Mononuclear cell (primary cell): Measurements from ENCODE around the gene CCPG1. TPM values are rescaled to one million over a fixed set of nuclear protein-coding genes. Genes with fewer than 3 reads are reported as not detected.
"Not testable (repeated sequence)": the region's sequence is repeated elsewhere in the genome, so short reads cannot be mapped to it uniquely, and the experiment has no call there.

ENCODE experiments used
- H3K27me3 ChIP-seq: 2 replicates; pipeline ENCODE4 v1.6.0; 2011; ENCODE audit warnings: low read length, control low read depth; ENCODE audit not compliant: insufficient read depth
- H3K4me1 ChIP-seq: 2 replicates; pipeline ENCODE4 v1.5.1; 2011; ENCODE audit warnings: mild to moderate bottlenecking, low read length, control low read depth; ENCODE audit not compliant: insufficient read depth
- H3K4me3 ChIP-seq: 2 replicates; pipeline ENCODE4 v1.5.1; 2011; ENCODE audit warnings: mild to moderate bottlenecking, low read length, moderate library complexity
- H3K9me3 ChIP-seq: 2 replicates; pipeline ENCODE4 v1.5.1; 2011; ENCODE audit warnings: low read depth, mild to moderate bottlenecking, control low read depth, low read length
- total RNA-seq: library from RNA; depleted of rRNA; stranded (reverse); fragments of >200 nt; gene quantifications from one replicate; pipeline ENCODE4 v1.2.3, GENCODE V29; 2012

CCPG1 gene
- total RNA-seq, 1 donor, result 34.3 TPM

DNA sequence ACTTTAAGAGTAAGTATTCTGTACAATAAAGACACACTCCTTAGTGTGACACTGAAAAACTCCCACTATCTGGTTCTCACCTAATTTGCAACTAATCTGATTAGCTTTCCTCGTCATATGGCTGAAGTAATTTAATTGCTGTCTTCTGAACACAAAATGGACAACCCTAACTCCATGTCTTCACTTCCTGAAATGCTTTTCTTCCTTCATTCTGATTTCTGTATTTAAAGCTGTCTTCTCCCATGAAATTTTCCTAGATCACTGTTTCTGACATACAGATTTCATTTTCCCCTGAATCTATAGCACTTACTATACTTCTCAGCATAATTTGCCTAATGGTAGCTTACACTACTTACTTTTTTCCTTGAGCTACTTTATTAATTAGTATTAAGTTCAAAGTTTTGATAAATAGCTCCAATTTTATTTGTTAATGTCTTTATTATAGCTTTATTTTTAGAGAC is 6.3 kb downstream of the CCPG1 start:
- Histone ChIP-seq H3K4me3 (no peak overlapping the region), H3K27me3 (no peaks in the 10 kb centered on the region), H3K9me3 (no peaks in the 10 kb centered on the region), H3K4me1 (peaks cover 52% of the 10 kb centered on the region)

DNA sequence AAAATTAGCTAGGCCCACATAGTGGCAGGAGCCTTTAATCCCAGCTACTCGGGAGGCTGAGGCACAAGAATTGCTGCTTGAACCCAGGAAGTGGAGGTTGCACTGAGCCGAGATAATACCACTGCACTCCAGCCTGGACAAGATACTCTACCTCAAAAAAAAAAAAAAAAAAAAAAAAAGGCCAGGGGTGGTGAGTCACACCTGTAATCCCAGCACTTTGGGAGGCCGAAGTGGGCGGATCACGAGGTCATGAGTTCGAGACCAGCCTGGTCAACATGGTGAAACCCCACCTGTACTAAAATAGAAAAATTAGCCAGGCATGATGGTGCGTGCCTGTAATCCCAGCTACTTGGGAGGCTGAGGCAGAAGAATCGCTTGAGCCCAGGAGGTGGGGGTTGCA is 8.1 kb downstream of the CCPG1 start:
- H3K9me3 ChIP-seq, H3K27me3 ChIP-seq, H3K4me3 ChIP-seq: not testable (repeated sequence)
- H3K4me1 ChIP-seq, result peaks cover 45% of the 10 kb centered on the region

DNA sequence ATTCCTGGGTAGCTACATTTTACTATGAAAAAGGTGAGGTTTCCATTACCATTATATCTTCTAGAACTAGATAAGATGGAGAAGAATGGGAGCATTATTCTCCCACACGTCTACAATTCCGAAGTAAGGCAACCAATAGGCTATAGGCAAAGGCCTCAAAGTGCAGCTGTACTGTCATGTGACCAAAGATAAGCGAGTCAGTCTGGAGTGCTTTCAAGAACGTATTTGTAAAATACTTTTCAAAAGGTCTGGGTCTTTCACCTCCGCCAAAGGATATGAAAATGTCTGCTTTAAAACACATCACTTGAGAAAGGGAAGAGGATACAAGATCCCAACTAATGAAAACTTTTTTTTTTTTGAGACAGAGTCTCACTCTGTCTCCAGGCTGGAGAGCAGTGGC is 9.9 kb downstream of the CCPG1 start:
- H3K9me3 ChIP-seq, result no peaks in the 10 kb centered on the region
- no peaks in the 10 kb centered on the region for H3K27me3 ChIP-seq
- H3K4me1 ChIP-seq, result peaks cover 56% of the 10 kb centered on the region
- no peak overlapping the region for H3K4me3 ChIP-seq

DNA sequence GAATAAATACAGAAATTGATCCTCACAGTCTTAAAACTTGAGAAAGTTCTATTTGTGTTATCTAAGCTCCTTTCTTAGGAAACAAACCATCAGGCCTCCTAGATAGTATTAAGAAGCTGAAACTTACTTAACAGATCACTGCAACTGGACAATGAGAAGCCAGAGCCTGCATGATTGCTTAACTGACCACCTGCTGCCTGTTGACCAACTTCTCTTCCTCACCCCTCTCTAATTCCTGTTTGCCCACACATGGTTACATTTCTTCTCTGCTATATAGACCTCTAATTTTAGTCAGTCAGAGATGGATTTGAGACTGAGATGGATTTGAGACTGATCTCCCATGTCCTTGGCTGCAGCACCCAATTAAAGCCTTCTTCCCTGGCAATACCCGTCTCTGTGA is 13.5 kb downstream of the CCPG1 start:
- Histone ChIP-seq H3K4me1 (peaks cover 34% of the 10 kb centered on the region), H3K27me3 (no peaks in the 10 kb centered on the region), H3K4me3 (no peak overlapping the region), H3K9me3 (no peaks in the 10 kb centered on the region)

DNA sequence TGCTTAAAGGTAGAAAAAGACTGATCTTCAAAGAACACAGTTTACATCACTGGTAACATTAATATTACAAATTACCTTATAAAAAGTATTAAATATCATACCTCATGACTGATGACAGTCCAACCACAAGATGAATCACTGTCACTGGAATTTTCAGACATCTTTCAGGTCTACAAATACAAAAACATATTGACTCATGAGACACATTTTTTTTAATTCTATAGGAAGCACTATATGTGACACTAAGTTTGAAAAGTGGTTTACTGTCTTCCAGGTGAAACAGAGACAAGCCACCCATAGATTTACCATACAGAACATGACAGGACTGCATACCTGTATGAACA is 18.9 kb downstream of the CCPG1 start:
- peaks cover 16% of the 10 kb centered on the region for H3K4me1 ChIP-seq
- no peaks in the 10 kb centered on the region for H3K27me3 ChIP-seq
- no peaks in the 10 kb centered on the region for H3K9me3 ChIP-seq
- no peak overlapping the region for H3K4me3 ChIP-seq

DNA sequence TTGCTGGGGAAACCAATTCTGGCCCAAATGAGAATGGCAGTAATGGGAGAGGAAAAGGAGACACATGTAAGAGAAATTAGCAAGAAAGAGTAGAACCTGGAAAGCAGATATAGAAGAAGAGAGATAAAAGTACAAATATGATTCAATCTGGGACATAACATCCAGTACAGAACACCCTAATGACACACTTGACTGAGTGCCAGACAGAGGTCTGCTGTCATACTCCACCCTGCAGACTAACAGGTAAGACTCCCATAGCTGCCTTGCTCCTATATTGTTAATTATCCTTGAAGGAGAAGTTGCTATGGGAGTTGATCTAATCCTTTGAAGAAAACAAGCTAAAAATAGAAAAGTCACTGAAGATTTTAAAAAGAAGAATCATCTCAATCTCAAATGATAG is 21.1 kb downstream of the CCPG1 start:
- Histone ChIP-seq H3K27me3 (no peaks in the 10 kb centered on the region), H3K4me1 (no peaks in the 10 kb centered on the region), H3K9me3 (no peaks in the 10 kb centered on the region), H3K4me3 (no peak overlapping the region)

DNA sequence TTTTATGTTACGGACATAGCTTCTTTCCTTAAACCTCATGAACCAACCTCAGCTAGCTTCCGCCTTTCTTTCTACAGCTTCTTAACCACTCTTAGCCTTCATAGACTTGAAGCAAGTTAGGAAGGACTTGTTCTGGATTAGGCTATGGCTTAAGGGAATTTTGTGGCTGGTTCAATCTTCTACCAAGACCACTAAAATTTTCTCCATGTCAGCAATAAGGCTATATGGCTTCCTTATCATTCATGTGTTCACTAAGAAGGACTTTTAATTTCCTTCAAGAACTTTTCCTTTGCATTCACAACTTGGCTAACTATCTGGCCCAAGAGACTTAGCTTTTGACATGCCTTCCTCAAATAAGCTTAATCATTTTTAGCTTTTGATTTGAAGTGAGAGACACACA is 24.5 kb downstream of the CCPG1 start:
- H3K4me1 ChIP-seq, result no peaks in the 10 kb centered on the region
- H3K27me3 ChIP-seq, result no peaks in the 10 kb centered on the region
- H3K4me3 ChIP-seq, result no peak overlapping the region
- H3K9me3 ChIP-seq, result no peaks in the 10 kb centered on the region

DNA sequence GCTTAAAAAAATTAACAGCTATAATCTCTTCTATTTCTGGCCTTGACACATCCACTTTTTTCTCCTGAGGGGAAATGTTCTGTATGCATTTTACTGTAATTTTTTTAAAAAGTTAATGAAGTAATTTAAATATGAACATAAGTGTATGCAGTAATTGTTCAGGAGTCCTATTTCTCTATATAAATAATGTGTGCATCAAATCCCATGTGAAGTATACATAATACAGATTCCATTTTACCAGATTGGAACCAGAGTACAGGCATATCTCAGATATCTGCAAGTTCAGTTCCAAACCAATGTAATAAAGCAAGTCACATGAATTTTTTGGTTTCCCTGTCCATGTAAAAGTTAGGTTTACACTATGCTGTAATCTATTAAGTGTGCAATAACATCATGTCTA is 26.6 kb downstream of the CCPG1 start:
- no peaks in the 10 kb centered on the region for H3K27me3 ChIP-seq
- H3K4me1 ChIP-seq, result no peaks in the 10 kb centered on the region
- no peaks in the 10 kb centered on the region for H3K9me3 ChIP-seq
- no peak overlapping the region for H3K4me3 ChIP-seq

DNA sequence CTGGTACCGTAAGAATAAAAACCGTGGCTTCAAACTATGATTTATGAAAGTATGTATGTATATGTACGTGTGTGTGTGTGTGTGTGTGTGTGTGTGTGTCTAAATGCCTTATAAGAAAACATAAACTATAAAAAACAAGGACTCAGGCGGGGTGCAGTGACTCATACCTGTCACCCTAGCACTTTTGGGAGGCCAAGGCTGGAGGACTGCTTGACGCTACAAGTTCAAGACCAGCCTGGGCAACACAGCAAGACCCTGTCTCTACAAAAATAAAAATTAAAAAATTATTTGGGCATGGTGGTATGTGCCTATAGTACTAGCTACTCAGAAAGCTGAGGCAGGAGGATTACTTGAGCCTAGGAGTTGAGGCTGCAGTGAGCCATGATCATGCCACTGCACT is 29.1 kb downstream of the CCPG1 start:
- Histone ChIP-seq H3K27me3 (no peaks in the 10 kb centered on the region), H3K4me3 (no peak overlapping the region), H3K4me1 (no peaks in the 10 kb centered on the region), H3K9me3 (no peaks in the 10 kb centered on the region)

DNA sequence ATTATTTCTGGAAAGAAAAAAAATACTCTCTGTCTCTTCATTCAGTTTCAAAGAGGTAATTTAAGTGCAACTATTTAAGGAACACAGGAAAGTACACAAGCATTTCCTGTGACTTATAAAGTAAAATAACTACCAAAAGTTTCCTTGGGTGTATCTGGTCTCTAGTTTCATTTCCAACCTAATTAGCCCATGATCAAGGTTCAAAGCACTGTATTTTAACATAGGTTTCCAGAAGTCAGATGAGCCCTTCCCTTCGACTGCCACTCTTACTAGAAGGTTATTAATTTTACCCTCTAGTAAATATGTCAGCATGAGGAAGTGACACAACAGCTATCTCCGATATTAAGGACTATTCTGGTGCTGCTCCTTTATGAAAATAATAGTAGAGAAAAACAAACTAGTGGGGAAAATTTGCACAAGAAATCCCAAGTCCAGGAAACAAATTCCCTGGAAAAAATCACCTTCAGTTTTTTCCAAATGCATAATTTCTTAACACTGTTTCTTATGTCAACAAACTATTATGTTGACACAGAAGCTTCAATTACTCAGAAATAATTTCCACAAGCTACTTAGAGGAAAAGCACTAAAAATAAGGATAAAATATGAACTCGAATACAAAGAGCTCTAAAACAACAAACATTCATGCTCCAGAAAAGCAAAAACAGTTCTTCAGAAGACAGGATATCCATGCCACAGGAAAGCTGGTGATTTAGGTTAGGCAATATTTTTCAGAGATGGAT is 35.3 kb downstream of the CCPG1 start:
- Histone ChIP-seq H3K4me3 (no peak overlapping the region), H3K4me1 (no peaks in the 10 kb centered on the region), H3K27me3 (no peaks in the 10 kb centered on the region), H3K9me3 (no peaks in the 10 kb centered on the region)

DNA sequence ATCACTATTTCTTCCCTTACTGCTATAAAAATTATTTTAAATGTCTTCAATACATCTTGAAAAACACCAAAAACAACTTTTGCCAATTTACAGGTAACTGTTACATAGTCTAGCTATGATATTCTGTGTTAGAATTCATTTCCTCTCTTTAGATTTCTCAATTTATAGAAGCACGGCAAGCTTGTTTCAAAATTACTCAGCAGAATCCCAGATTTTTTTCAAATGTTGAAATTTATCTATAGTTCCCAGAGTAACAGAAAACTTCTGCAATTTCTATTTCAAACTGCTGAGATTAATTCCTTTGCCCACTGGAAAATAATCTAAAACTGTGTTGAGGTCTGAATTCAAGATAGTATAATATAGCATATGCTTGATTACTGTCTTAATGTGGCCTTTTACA is 41.2 kb downstream of the CCPG1 start:
- Histone ChIP-seq H3K4me1 (peaks cover 9% of the 10 kb centered on the region), H3K9me3 (no peaks in the 10 kb centered on the region), H3K4me3 (no peak overlapping the region)

DNA sequence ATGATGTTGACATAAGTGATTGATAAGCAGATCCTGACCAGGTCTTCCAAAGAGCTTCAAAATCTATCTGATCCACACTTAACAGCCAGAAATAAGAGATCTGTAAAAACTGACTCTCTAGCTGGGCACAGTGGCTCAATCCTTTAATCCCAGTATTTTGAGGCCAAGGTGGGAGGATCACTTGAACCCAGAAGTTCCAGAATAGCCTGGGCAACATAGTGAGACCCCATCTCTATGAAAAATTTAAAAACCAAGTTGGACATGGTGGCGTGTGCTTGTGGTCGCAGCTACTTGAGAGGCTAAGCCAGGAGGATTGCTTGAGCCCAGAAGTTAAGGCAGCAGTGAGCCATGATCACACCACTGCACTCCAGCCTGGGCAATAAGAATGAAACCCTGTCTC is 45.5 kb downstream of the CCPG1 start:
- H3K4me1 ChIP-seq, result peaks cover 7% of the 10 kb centered on the region
- no peaks in the 10 kb centered on the region for H3K9me3 ChIP-seq
- no peaks in the 10 kb centered on the region for H3K27me3 ChIP-seq
- no peak overlapping the region for H3K4me3 ChIP-seq

More for the DNA sequence above, 41.2 kb downstream of the CCPG1 start:
- H3K27me3 ChIP-seq, result no peaks in the 10 kb centered on the region

DNA sequence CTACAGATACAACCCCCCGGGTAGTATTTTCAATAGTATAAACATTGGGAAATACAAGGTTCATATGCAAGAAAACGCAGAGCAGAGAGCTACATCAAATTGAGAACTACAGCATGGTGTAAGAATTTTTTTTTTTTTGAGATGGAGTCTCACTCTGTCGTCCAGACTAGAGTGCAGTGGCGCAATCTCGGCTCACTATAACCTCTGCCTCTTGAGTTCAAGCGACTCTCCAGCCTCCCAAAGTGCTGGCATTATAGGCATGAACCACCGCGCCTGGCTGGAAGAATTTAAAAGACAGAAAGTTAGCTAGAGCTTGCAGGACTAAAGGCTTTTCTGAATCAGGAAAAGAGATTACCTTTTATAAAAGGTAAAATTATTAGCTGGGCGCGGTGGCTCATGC is 47.1 kb downstream of the CCPG1 start:
- no peaks in the 10 kb centered on the region for H3K27me3 ChIP-seq
- H3K4me3 ChIP-seq, result no peak overlapping the region
- no peaks in the 10 kb centered on the region for H3K4me1 ChIP-seq
- H3K9me3 ChIP-seq, result no peaks in the 10 kb centered on the region

DNA sequence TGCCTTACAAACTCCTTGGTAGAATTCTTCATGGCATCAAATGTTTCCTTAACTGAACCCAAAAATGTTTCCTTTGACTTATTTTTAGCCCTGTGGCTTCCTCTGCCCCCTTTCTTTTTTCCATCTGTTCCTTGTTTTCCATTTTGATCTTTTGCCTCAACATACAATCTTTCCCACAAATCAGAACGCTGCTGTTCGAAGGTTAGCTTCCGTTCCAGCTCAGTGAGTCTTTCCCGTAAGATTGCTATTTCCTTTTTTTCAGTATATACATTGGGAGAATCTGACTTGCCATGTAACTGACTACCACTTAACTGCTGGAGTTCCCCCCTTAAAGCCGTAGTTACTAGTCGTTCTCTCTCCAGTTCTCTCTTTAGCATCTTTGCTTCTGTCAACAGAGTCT is 47.9 kb downstream of the CCPG1 start:
- no peaks in the 10 kb centered on the region for H3K4me1 ChIP-seq
- no peak overlapping the region for H3K4me3 ChIP-seq
- H3K27me3 ChIP-seq, result no peaks in the 10 kb centered on the region
- H3K9me3 ChIP-seq, result no peaks in the 10 kb centered on the region

DNA sequence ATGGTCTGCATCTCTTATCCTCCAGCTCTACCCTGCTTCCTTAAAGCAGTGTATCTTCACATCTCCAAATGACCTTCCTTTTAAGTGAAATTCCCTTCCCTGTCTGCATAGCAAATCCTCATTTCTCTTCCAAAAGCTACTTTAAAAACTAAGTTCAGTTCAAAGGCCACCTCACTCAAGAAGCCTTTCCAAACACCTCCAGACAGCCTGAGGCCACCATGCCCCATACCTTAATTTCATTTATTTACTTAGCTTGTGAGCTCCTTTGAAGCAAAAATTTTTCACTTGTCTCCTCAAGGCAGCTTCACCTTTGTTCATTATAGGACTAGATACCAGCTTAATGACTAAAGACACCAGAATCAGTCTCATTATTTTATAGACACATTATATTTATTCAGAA is 49.7 kb downstream of the CCPG1 start:
- Histone ChIP-seq H3K4me3 (no peak overlapping the region), H3K9me3 (no peaks in the 10 kb centered on the region)

DNA sequence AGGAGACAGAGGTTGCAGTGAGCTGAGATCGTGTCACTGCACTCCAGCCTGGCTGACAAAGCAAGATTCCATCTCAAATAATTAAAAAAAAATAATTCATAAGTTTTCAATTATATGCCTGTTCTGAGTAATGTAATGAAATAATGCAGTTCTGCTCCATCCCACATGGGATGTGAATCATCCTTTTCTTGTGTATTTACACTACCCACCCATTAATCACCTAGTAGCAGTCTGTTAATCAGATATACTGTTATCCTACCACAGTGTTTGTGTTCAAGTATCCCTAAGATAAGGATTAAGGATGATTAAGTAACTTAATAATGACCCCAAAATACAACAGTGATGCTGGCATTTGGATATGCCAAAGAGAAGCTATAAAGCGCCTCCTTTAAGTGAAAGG is 50.4 kb downstream of the CCPG1 start:
- H3K4me3 ChIP-seq, result no peak overlapping the region
- H3K27me3 ChIP-seq, result no peaks in the 10 kb centered on the region
- no peaks in the 10 kb centered on the region for H3K4me1 ChIP-seq
- no peaks in the 10 kb centered on the region for H3K9me3 ChIP-seq

More for the DNA sequence above, 49.7 kb downstream of the CCPG1 start:
- no peaks in the 10 kb centered on the region for H3K4me1 ChIP-seq
- H3K27me3 ChIP-seq, result no peaks in the 10 kb centered on the region
